DMS114 treated with DMSO at 0.1 percent for 48 hours (cell line): ENCODE results near the gene UBA6.
"Not testable (repeated sequence)": the region's sequence is repeated elsewhere in the genome, so short reads cannot be mapped to it uniquely, and the experiment has no call there.

Source experiments
- DNase-seq: peaks from one replicate; lab custom pipeline; 2025; ENCODE audit not compliant: unreplicated experiment; lab: John Stamatoyannopoulos, UW

Gene UBA6

GRCh38 chr4:67714248-67714583 is 13.3 kb upstream of the UBA6 start:
- no peak for DNase-seq

GRCh38 chr4:67713529-67714247 is 12.7 kb upstream of the UBA6 start:
- no peak for DNase-seq

GRCh38 chr4:67712650-67713528 is 11.9 kb upstream of the UBA6 start:
- DNase-seq: no peak

DNA sequence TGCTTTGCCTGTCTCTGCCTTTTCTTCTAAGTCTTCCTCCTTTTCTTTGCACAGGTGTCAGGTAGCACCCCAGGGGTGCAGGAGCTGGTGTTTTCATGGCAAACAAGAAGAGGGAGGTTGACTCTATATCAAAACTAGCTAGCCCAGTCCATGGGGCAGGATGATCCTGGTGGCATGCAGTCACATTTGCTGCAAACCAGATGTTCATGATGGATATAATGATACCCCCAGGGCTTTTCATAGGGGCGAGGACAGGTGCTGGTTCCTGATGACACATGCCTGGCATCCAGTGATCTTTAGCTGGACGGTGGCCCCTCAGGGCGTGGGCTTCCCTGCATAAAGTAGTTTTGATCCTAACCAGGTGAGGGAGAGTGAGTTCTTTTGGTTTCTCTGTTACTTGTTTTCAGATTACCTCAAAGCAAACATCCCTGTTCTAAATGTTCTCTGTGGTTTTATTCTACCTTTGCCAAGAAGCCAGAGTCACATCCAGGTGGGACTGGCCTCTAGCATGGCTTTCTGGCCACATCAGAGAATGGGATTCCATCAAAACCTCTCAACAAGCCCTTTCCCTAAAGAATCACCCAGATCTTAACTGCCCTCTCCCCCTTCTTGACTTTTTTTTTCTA is 11.2 kb upstream of the UBA6 start:
- DNase-seq: no peak

DNA sequence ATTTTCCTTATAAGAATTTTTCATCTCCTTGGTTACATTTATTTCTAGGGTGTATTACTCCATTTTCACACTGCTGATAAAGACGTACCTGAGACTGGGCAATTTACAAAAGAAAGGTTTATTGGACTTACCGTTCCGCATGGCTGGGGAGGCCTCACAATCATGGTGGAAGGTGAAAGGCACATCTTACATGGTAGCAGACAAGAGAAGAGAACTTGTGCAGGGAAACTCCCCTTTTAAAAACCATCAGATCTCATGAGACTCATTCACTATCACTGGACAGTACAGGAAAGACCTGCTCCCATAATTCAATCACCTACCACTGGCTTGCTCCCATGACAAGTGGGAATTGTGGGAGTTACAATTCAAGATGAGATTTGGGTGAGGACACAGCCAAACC is 5.7 kb upstream of the UBA6 start:
- not testable (repeated sequence) for DNase-seq

GRCh38 chr4:67704843-67705242 is 3.9 kb upstream of the UBA6 start:
- DNase-seq: no peak

DNA sequence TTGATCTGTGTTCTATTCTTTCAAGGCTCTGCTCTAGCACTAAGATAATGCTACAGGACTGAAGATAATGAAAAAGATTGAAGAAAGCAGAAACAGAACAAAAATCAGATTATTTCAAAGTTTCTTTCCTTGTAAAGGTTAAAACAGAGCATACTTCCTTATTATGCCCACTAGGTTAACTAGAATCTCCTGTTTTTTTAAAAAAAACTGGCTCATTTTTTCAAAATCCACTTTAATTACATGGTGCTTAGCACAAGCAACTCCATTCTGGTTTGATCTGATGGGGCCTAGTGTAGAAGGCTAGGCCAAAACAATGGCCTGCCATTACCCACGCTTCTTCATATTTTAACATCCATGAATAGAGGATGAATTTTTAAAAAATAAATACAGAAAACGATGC is 1.2 kb upstream of the UBA6 start:
- no peak for DNase-seq

GRCh38 chr4:67701517-67701850 is 529 bp upstream of the UBA6 start:
- no peak for DNase-seq

DNA sequence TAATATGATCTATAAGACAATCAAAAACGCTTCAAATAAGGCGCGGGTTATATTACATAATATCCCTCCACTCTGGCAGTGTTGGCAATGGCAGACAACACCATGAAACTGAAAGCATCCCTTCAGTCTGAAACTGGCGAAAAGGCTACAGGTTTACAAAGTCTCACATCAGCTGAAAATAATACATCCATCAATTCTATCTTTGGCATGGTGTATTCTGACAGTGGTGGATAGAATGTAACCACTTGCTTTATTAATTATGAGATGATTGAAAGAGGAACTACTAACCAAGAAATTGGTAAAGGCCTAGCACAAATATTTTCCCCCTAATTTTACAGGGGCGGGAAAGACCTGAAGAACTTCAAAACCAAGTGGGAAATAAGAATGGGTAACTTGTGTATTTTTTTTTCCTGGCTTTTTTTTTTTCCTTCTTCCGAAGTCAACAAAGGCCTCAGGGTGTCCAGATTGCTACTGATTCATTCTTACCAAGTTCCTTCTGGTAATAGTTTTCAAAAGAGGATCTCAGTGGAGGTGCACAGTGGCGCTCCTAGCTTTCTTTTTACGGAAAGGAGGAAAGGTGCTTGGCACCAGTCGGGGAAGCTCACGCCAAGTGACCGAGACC is 728 bp downstream of the UBA6 start:
- no peak for DNase-seq

DNA sequence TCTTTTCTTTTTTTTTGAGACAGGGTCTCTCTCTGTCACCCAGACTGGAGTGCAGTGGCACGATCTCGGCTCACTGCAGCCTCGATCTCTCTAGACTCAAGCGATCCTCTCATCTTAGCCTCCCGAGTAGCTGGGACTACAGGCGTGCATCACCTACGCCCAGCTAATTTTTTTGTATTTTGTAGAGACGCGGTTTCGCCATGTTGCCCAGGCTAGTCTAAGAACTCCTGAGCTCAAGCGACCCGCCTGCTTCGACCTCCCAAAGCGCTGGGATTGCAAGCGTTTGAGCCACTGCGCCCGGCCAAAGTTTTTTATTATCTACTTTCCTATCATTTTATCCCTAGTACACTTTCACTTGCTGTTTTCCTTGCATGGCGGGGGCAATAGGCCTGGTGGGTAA is 1.4 kb downstream of the UBA6 start:
- DNase-seq: no peak

GRCh38 chr4:67697860-67698687 is 2.9 kb downstream of the UBA6 start:
- DNase-seq: no peak

DNA sequence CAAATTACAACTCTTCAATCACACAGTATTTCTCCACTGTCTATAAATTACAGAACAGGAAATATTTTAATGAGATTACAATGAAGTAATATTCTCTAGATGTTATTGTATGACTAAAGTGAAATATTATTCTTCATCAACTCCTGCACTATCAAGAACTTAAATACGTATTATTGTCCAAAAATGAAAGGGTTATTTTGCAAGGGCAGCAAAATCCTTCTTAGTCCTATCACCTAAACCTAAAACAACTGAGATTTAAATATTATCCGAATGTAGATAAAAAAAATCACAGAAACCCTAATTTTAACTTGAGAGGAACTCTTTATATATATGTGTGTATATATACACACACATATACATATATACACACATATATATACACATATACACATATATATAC is 4.9 kb downstream of the UBA6 start:
- no peak for DNase-seq

- DNase-seq: no peak
Observed at GRCh38 chr4:67694662-67695061, 6.3 kb downstream of the UBA6 start.

DNA sequence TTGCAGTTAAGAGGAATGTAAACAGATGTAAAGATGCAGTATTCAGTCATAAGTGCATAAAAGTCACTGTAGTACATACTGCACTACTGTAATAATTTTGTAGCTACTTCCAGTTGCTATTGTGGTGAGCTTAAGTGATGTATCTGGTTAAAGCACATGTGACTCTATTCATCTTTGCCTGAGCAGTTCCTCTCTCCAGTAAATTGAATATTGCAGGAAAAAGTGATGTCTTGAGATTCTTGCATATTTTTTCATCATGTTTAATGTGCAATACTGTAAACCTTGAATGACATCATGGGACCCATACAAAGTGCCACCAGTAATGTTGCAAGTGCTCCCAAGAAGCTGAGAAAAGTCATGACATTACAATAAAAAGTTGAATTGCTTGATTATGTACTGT is 9.6 kb downstream of the UBA6 start:
- no peak for DNase-seq

GRCh38 chr4:67687636-67688035 is 13.3 kb downstream of the UBA6 start:
- DNase-seq: no peak

DNA sequence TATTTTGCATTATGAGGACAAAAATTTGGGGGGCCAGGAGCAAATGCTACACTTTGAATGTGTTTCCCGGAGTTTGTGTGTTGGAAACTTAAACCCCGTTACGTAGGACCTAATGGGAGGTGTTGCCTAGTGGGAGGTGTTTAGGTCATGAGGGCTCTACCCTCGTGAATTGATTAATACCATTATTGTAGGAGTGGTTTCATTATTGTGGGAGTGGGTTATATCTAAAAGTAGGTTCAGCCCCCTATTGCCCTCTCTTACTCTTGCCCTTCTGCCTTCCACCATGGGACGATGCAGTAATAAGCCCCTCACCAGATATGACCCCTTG is 15.5 kb downstream of the UBA6 start:
- no peak for DNase-seq

DNA sequence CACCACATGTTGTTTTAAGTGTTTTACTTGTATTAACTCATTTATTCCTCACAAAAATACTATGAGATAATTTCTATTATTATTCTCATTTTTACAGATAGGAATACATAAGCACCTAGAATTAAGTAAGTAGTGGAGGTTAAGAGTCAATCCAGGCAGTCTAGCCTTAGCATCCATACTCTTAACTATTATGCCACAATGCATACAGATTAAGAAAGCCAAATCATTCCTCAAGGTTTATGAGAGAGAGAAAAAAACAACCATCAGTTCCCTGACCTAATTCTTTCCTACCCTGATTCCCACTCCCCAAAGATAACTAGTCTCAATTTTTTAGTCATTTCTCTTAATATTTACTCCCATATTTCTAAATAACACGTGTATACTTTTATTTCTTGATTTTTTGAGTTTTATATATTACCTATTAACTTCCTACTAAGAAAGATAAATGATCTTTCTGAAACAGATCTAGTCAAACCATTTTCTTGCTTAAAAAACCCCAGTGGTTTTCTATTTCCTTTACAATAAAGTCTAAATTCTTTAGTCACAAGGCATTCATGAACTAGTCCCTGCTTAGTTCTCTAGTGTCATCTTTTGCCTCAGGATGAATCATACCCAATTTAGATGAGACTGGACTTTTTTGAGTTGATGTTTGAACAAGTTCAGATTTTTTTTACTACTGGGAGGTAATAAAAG is 16.0 kb downstream of the UBA6 start:
- no peak for DNase-seq

- DNase-seq: no peak
Observed at GRCh38 chr4:67682266-67682665, 18.7 kb downstream of the UBA6 start.

DNA sequence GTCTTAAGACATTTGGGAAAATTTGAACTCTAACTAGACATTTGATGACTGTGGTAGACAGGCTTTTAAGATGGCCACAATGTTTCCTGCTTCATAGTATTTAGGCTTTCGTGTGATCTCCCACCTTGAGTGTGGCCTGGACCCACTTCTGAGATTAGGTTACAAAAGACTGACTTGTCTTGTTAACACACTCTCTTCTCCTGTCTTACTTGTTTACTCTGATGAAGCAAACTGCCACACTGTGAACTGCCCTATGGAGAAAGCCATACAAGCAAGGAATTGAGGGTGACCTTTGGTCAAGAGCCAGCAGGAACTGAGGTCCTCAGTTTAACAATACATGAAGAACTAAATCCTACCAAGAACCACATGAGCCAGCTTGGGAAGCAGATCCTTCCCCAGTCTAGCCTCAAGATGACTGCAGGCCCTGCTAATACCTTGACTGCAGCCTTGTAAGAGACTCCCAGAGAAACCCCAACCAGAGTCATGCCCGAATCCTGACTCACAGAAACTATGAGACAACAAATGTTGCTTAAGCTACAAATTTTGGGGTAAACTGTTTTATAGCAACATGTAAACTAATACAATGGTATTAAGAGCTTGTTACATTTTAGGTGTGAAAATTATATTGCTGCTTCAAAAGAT is 20.3 kb downstream of the UBA6 start:
- no peak for DNase-seq

DNA sequence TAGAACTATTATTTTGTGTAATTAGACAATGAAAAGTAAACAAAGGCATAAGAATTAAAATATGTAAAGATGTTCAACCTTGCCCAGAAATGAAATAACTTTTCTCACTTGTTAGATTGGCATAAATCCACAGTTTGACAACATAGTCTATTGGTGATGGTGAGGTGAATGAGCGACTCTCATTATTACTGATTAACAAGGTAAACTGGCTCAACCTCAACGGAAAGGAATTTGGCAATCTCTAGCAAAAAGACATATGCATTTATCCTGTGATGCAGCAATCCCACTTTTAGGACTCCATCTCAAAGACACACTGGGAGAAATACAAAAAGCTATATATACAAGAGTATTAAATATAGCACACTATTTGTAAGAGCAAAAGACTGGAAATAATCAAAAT is 22.3 kb downstream of the UBA6 start:
- DNase-seq: no peak
